K562 (cell line): ENCODE results near the gene SLC25A53. TPM values are rescaled to one million over a fixed set of nuclear protein-coding genes. Genes with fewer than 3 reads are reported as not detected.

ENCODE experiments used
- FIP1L1 ChIP-seq: fragments of 200-400 bp; formaldehyde crosslinking; IDR thresholded peaks from 2 replicates; pipeline ENCODE4 v1.6.1; 2018; ENCODE audit warnings: mild to moderate bottlenecking, low read depth, low read length; ENCODE audit not compliant: poor library complexity, severe bottlenecking
- FOXK1 ChIP-seq: sonication (generic); formaldehyde crosslinking; IDR thresholded peaks from 2 replicates; pipeline ENCODE4 v1.8.0; 2022; ENCODE audit warnings: missing genetic modification reagents, mild to moderate bottlenecking, borderline replicate concordance
- MTA1 ChIP-seq: fragments of 450-650 bp; IDR thresholded peaks from 2 replicates; pipeline ENCODE4 v1.6.1; 2017; ENCODE audit warnings: borderline replicate concordance
- NR3C1 ChIP-seq: sonication (generic); formaldehyde crosslinking; IDR thresholded peaks from 2 replicates; pipeline ENCODE4 v1.8.1; 2022; ENCODE audit warnings: missing genetic modification reagents
- PHF8 ChIP-seq: fragments of 200-600 bp; sonication (generic); IDR thresholded peaks from 2 replicates; pipeline ENCODE4 v1.6.1; 2012; ENCODE audit warnings: mixed run types, mild to moderate bottlenecking, inconsistent platforms, low read length, moderate library complexity, borderline replicate concordance
- SP1 ChIP-seq: sonication (generic); formaldehyde crosslinking; IDR thresholded peaks from 2 replicates; pipeline ENCODE4 v1.8.1; 2022; ENCODE audit warnings: mild to moderate bottlenecking, missing genetic modification reagents
- polyA plus RNA-seq, 8 experiments: library from polyadenylated mRNA; depleted of rRNA in 4 of 8; stranded (reverse) in 5 of 8; unstranded in 3 of 8; fragments of >200 nt; fragmentation: Nextera tagmentation in 2 of 8; fragmentation: Illumina TruSeq in 1 of 8; extraction: Ambion mirVana in 2 of 8; extraction: Trizol in 1 of 8; gene quantifications; 2 replicates each; pipeline versions ENCODE4 v1.2.1 to v1.2.3, GENCODE V29; 2011 to 2014; ENCODE audit warnings: inconsistent platforms in 1 of 8, missing spikeins in 1 of 8
- total RNA-seq, 7 experiments: library from RNA; depleted of rRNA in 6 of 7; stranded (reverse); fragments of >200 nt in 6 of 7; fragmentation: Illumina TruSeq in 2 of 7; extraction: Trizol in 2 of 7; gene quantifications; 2 replicates each; pipeline versions ENCODE4 v1.2.1 to v1.2.3, GENCODE V29; 2011 to 2021; ENCODE audit warnings: low replicate concordance in 1 of 7
- TF ChIP-seq, protein P1 (sequence below), 2 experiments: fragments of 450-650 bp in 1 of 2; sonication (generic) in 1 of 2; formaldehyde crosslinking in 1 of 2; IDR thresholded peaks; 2 replicates each; pipeline versions ENCODE4 v1.7.1 to v1.9.0; 2016 to 2022; ENCODE audit warnings: inconsistent platforms in 1 of 2, mild to moderate bottlenecking in 1 of 2, missing genetic modification reagents in 1 of 2
- TF ChIP-seq, protein P2 (sequence below): sonication (generic); formaldehyde crosslinking; IDR thresholded peaks from 2 replicates; pipeline ENCODE4 v1.8.1; 2022; ENCODE audit warnings: missing genetic modification reagents
- TF ChIP-seq, protein P3 (sequence below): fragments of 450-650 bp; IDR thresholded peaks from 2 replicates; pipeline ENCODE4 v1.6.1; 2018; ENCODE audit not compliant: partially characterized antibody
- TF ChIP-seq, protein P4 (sequence below): fragments of 250-450 bp; sonication (Bioruptor Pico); IDR thresholded peaks from 2 replicates; pipeline ENCODE4 v1.8.0; 2021; ENCODE audit warnings: borderline replicate concordance, mild to moderate bottlenecking, moderate library complexity; ENCODE audit not compliant: poor library complexity, severe bottlenecking

SLC25A53 gene
- total and polyA plus RNA-seq, 9 of the 15 experiments (the other 6 are each of a cell fraction or from before 2014, with no cell fraction given): 2.4 to 8.6 (median 5.6) TPM

DNA sequence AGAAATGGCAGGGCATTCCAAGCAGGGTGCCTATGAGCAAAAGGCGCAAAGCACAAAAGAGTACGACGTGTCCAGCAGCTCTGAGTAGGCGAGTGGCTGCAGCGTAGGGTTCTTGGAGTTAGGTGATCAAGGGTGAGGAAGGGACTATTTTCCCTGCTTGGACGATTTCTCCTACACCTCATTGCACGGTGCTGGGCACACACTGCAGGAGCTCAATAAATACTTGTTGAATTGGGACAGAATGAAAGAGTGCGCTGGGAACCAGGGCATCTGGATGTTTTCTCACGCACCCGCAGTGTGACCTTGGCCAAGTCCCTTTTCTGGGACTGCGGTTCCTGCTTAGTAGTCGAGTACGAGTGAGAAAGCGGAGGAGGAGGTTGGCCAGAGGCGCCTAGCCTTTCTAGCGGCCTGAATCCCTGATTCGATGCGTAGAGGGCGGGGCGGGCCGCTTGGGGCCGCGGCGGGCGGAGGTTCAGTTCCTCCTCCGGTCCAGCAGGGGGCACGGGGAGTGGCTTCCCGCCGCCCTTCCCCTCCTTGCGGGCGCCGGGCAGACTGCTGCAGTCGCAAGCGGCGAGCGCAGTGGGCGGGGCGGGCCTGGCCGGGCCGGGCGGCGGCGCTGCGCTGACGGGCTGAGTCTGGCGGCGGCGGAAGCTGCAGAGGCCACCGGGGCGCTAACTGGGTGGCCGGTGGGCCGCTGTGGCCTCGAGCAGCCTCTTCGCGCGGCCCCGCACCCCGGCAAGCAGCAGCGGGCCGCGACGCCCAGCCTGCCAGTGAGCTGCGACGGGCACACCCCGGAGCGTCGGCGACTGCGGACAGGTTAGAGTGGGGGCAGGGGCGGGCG is 9.3 kb upstream of the SLC25A53 start, which contains the start of gene FAM199X (continued):
- TF ChIP-seq, protein P1, sequence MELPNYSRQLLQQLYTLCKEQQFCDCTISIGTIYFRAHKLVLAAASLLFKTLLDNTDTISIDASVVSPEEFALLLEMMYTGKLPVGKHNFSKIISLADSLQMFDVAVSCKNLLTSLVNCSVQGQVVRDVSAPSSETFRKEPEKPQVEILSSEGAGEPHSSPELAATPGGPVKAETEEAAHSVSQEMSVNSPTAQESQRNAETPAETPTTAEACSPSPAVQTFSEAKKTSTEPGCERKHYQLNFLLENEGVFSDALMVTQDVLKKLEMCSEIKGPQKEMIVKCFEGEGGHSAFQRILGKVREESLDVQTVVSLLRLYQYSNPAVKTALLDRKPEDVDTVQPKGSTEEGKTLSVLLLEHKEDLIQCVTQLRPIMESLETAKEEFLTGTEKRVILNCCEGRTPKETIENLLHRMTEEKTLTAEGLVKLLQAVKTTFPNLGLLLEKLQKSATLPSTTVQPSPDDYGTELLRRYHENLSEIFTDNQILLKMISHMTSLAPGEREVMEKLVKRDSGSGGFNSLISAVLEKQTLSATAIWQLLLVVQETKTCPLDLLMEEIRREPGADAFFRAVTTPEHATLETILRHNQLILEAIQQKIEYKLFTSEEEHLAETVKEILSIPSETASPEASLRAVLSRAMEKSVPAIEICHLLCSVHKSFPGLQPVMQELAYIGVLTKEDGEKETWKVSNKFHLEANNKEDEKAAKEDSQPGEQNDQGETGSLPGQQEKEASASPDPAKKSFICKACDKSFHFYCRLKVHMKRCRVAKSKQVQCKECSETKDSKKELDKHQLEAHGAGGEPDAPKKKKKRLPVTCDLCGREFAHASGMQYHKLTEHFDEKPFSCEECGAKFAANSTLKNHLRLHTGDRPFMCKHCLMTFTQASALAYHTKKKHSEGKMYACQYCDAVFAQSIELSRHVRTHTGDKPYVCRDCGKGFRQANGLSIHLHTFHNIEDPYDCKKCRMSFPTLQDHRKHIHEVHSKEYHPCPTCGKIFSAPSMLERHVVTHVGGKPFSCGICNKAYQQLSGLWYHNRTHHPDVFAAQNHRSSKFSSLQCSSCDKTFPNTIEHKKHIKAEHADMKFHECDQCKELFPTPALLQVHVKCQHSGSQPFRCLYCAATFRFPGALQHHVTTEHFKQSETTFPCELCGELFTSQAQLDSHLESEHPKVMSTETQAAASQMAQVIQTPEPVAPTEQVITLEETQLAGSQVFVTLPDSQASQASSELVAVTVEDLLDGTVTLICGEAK (IDR thresholded peaks at IDR 0.05): no peak
- TF ChIP-seq, protein P1 (CRISPR knock-in tag; IDR thresholded peaks at IDR 0.05): no peak
- TF ChIP-seq PHF8 (peak; percentile 78; the same call in 1 of the 2 replicates), FOXK1 (no peak), FIP1L1 (peak; percentile 49), MTA1 (no peak), NR3C1 (CRISPR knock-in tag) (no peak), SP1 (peak; percentile 79; the same call in 1 of the 2 replicates)
- TF ChIP-seq, protein P2, sequence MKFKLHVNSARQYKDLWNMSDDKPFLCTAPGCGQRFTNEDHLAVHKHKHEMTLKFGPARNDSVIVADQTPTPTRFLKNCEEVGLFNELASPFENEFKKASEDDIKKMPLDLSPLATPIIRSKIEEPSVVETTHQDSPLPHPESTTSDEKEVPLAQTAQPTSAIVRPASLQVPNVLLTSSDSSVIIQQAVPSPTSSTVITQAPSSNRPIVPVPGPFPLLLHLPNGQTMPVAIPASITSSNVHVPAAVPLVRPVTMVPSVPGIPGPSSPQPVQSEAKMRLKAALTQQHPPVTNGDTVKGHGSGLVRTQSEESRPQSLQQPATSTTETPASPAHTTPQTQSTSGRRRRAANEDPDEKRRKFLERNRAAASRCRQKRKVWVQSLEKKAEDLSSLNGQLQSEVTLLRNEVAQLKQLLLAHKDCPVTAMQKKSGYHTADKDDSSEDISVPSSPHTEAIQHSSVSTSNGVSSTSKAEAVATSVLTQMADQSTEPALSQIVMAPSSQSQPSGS: no peak
- TF ChIP-seq, protein P3, sequence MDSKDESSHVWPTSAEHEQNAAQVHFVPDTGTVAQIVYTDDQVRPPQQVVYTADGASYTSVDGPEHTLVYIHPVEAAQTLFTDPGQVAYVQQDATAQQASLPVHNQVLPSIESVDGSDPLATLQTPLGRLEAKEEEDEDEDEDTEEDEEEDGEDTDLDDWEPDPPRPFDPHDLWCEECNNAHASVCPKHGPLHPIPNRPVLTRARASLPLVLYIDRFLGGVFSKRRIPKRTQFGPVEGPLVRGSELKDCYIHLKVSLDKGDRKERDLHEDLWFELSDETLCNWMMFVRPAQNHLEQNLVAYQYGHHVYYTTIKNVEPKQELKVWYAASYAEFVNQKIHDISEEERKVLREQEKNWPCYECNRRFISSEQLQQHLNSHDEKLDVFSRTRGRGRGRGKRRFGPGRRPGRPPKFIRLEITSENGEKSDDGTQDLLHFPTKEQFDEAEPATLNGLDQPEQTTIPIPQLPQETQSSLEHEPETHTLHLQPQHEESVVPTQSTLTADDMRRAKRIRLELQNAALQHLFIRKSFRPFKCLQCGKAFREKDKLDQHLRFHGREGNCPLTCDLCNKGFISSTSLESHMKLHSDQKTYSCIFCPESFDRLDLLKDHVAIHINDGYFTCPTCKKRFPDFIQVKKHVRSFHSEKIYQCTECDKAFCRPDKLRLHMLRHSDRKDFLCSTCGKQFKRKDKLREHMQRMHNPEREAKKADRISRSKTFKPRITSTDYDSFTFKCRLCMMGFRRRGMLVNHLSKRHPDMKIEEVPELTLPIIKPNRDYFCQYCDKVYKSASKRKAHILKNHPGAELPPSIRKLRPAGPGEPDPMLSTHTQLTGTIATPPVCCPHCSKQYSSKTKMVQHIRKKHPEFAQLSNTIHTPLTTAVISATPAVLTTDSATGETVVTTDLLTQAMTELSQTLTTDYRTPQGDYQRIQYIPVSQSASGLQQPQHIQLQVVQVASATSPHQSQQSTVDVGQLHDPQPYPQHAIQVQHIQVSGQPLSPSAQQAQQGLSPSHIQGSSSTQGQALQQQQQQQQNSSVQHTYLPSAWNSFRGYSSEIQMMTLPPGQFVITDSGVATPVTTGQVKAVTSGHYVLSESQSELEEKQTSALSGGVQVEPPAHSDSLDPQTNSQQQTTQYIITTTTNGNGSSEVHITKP: peak; percentile 21
- TF ChIP-seq, protein P4, sequence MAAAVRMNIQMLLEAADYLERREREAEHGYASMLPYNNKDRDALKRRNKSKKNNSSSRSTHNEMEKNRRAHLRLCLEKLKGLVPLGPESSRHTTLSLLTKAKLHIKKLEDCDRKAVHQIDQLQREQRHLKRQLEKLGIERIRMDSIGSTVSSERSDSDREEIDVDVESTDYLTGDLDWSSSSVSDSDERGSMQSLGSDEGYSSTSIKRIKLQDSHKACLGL: no peak
